ENCODE data around the gene CHAC1.
"Not testable (repeated sequence)": the region's sequence is repeated elsewhere in the genome, so short reads cannot be mapped to it uniquely, and the experiment has no call there.

Gene CHAC1

DNA sequence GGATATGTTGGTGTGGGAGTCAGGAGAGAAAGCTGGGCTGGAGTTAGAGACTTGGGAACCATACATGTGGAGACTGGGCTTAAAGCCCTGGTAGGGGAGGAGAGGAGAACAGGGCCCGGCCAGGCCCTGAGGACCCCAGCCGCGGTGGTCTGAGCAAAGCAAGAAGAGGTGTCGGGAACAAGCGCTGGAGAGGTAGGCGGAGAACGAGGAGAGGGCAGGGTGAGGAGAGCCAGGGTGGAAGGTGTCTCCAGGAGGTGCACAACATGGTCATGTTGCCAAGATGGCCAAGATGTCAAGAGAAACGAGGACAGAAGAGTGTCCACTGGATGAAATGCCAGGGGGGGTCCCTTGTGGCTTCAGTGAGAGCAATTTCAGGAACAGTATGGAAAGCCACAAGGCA is 5.5 kb downstream of the CHAC1 start:
- FAIRE-seq, result no peak

DNA sequence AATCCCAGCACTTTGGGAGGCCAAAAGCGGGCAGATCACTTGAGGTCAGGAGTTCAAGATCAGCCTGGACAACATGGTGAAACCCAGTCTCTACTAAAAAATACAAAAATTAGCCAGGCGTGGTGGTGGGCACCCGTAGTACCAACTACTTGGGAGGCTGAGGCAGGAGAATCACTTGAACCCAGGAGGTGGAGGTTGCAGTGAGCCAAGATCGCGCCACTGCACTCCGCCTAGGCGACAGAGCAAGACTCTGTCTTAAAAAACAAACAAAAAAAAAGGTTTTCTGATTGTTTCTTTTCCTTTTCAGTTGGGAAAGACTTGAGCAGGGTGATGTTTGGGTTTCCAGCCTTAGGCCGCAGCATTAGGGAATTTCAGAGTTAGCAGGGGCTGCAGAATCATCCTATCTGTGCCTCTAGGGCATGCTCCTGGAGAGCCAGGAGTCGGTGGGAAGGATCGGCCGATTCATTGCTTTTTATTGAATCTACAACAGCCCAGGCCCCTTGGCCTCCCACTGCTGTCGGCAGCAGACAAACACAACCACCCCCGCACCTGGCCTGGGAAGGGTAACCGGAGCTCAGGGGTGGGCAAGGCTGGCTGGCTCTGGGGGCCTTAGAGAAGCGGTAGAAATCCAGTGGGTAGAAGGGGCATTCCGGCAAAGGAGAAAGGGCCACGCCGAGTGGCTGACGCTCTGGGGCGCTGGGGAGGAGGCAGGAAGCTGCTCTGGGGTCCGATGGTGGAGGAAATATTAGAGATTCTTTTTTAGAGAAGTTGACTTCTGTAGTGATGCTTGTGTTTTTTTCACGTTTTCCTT is 6.3 kb downstream of the CHAC1 start:
- FAIRE-seq, result no peak

DNA sequence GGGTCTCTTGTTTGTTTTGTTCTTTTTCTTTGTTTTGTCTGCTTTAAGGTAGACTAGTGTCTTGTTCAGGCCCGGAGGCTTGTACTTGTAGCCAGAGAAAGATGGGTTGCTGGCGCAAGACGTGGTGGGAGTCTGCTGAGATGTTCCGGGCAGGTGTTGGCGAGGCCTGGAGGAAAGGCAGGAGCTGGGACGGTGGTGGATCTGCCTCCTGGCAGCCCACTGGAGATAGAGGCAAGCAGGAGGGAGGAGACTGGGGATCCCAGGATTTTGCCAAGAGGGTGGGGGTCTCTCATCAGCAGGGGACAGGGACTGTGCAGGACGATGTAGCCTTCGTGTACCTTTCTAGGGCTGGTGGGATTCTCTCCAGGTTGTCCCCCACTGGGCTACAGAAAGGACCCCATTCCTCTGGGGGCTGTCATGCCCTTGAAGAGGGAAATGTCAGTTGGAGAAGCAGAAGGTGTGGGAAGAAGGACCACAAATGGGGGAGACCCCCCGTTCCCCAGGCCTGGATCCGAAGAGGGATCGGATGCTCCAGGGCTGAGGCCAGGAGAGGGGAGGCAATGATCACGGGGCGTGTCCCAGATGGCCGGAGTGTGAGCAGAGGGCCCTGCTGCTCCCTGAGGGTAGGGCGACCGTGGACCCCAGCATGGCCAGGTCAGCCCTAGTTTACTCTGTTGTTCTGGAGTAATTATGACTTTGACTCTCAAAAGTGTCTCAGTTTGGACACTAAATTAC is 7.0 kb downstream of the CHAC1 start:
- no peak for FAIRE-seq

DNA sequence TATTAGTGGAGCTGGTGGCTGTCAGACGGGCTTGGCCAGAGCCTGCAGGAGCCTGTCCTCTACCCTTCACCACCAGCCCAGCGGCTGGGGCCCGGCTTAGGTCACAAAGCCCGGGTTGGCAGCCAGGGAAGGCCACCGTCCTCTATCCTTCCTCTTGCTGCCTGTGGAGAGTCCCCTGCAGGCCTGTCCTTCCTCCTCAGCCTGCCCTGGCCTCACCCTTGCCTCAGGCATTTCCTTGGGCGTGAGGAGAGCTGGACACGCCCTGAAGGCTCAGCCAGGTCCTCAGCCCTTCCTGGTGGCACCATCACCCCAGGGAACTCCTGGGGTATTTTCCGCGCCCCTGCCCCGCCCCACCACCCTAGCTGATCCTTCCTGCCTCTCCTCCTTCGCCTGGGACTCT is 7.7 kb downstream of the CHAC1 start:
- no peak for FAIRE-seq

DNA sequence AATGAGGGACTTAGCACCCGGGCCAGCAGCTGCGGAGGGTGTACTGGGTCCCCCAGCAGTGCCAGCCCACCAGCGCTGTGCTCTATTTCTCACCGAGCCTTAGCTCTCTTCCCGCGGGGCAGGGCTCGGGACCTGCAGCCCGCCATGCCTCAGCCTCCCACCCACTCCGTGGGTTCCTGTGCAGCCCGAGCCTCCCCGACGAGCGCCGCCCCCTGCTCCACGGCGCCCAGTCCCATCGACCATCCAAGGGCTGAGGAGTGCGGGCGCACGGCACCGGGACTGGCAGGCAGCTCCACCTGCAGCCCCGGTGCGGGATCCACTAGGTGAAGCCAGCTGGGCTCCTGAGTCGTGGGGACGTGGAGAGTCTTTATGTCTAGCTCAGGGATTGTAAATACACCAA is 8.5 kb downstream of the CHAC1 start:
- FAIRE-seq, result not testable (repeated sequence)

DNA sequence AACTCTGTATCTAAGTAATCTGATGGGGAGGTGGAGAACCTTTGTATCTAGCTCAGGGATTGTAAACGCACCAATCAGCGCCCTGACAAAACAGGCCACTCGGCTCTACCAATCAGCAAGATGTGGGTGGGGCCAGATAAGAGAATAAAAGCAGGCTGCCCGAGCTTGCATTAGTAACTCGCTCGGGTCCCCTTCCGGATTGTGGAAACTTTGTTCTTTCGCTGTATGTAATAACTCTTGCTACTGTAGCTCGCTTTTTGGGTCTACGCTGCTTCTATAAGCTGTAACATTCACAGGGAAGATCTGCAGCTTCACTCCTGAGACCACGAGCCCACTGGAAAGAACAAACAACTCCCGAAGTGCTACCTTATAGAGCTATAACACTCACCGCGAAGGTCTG is 9.0 kb downstream of the CHAC1 start:
- FAIRE-seq, result not testable (repeated sequence)

DNA sequence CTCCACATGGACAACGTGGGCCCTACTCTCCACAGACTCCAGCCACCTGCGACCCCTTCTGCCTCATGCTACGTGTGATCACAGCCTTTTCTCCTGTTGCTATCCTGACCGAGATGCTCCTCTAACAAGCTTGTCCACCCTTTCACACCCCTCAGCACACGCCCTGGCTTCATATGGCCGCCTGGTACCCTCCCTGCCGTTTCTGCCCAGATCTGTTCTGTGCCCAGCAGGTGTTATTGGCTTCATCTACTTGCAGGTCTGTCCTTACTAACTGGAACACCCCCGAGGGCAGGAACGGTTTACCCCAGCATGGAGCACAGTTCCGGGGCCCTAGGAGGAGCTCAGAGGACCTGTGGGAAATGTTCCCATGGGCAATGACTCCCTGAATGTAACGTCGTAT is 9.9 kb downstream of the CHAC1 start:
- no peak for FAIRE-seq

DNA sequence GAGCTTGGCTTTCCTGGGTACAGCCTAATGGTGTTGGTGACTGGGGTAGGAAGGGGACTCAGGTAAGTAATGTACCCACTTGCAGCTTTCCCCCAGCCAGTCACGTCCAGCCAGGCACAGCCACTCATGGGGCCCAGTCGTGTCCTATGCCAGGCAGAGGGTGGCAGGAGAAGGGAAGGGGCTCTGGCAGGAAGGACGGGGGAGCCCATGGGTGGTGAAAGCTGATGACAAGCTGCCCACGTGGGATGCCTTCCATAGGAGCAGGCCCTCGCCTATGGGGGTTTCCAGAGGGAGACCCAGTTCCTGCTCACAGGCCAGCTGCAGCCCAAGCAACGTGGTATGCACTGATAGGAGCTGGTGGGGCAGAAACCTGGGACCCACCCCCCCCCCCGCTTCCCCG is 10.7 kb downstream of the CHAC1 start:
- no peak for FAIRE-seq

DNA sequence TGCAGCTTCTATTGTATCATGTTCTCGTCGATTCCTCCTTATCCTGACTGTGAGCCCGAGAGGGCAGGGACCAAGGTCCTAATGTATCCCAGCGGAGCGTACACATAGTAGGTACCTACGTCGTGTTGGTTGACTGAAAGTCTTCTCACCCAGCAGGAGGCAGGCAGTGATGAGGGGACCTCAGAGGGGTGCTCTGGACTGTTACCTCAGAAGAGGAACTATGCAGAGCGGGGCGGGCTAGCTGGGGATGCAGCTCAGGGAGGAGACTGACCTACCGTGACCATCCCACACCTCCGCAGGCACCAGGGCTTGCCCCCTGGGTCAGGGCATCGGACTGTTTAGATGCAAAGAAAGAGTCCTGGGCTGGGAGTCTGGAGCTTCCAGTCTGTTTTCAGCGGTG is 11.4 kb downstream of the CHAC1 start:
- no peak for FAIRE-seq

DNA sequence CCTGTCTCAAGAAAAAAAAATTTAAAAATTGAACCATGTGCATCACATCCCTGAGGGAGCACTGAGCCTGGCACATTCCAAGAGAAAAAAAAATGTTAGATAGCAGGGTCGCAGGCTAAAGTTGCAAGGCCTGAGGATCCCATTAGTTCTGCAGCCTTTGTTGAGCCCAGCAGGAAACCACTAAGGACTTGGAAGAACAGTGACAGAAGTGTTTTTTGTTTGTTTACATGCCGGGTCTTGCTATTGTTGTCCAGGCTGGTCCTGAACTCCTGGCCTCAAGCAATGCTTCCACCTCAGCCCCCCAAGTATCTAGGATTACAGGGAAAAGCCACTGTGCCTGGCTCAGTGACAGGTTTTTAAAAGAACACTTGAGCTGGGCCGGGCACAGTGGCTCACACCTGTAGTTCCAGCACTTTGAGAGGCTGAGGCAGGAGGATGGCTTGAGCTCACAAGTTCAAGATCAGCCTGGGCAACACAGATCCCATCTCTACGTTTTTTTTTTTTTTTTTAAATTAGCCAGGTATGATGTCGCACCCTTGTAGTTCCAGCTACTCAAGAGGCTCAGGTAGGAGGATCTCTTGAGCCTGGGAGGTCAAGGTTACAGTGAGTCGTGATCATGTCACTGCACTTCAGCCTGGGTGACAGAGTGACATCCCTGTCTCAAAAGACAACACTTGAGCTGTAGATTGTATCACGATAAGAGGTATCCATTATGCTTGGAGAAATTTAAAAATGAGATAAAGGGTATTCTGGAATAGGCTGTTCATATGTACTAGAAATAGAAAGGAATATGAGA is 15.2 kb downstream of the CHAC1 start:
- no peak for FAIRE-seq

DNA sequence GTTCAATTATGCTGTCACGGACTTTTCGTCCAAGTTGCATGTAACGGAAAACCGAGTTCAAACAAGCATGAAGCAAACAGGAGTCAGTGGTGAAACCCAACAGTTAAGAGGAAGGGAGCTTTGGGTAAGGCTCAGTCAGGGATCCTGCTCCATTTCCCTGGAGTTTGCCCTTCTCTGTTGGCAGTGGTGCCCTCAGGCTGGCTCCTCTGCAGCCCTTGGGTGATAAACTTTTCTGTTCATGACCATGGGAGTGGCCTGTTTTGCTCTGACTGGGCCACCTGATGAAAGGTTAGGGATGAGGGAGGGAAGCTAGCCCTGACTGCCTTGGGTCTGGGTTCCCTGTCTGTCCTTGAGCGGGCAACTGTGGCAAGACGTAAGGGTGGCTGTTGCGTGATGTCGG is 16.1 kb downstream of the CHAC1 start:
- FAIRE-seq, result no peak

DNA sequence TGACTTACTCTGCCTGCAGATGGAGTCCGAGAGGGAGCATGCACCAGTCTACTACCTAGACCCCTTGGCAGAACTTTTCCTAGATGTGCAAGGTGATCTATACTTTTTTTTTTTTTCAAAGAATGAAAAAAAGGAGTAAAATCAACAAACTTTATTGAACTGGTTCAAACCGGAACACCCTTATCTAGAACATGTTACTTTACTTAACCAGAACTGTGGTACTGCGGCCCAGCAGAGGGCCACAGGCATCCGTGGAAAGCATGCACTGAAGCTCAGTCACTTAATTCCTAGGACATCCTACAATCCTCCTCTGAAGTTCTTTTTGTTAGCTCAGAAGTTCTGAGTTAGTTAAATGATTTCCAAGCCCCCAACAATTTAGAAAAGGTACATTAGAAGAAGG is 21.6 kb downstream of the CHAC1 start:
- no peak for FAIRE-seq

DNA sequence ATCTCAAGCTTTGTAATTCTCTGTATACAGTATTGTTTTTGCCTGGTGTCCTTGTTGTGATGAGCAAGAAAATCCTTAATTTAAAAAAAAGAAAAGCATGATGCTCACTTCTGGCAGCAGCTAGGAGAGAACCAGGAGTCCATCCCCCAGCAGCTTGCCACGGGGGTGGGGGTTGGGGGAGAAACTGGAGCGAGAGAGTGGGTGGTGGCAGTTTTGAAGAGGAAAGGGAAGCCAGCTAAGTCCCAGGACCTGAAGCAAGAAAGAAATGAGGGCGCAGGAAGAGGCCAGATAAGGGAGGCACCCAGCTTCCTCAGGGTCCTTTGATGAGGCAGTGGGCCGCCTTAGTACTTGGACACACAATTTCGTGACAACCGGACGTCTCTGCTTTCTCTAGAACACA is 23.5 kb downstream of the CHAC1 start:
- FAIRE-seq, result no peak

DNA sequence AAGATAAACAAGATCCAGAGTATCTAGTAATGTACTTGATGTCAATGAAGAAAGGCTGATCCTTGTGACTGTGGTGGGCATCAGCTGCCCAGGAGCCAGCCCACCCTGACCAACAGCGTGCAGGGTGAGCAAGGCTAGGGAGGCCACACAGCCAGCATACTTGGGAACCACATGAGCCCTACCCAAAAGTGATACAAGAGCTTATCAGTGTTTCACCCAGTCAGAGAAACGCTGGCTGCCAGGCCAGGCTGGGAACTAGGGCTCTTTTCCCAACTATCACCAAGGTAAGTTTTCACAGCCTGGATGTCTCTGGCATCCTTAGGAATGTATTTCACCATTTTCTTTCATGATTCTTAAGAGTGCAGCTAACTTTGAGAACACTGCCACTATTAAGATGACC is 24.9 kb downstream of the CHAC1 start:
- no peak for FAIRE-seq

DNA sequence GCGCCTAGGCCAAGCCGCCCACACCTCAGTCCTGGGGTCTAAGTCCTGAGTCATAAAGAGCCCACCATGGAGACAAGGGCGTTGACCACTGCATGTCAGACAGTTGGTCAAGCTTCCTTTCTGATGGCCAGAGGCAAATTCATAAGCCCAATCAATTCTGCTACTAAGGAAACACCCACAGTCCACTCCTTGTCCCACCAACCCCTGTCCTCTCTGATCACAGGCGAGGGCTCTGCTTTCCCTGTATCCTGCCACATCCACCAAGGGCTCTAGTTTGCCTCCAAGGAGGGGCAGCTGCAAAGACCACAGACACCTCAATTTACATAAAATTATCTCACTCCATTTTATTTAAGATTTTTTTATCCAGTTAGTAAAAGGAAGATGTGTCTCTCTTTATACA is 25.3 kb downstream of the CHAC1 start:
- no peak for FAIRE-seq

DNA sequence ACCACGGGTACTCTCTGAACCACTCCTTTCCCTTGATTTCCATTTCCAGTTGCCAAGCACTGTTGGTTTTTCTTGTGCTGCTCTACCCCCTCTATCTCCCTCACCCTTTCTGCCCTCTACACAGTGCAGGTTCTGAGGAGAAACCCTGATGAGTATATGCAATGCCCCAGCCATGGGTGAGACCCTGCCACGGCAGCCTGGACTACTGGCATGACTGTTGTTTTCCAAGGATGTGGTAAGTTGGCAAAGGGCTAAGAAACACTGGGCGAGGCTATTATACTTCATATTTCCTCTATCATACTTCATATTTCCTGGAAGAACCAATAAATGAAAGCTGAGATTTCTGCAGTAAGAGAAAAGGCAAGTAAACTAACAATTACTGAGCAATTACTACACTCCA is 27.9 kb downstream of the CHAC1 start:
- FAIRE-seq, result no peak

DNA sequence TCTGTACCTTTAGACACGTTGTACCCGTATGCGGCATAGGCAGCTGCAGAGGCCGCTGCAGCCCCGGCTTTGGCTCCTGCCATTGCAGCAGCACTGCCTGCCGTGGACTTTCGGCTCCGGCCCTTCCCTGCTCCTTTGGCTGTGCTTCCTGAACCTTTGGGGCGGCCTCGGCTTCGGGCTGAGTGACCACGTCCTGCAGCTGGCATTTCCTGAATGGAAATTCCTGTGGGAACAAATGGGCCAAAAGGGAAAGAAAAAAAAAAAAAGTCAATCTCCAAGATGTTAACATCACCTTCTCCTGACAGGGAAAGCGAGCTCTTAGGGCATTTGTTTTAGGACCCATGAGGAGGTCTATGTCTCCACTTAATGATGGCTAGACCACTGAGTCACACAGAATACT is 29.6 kb downstream of the CHAC1 start:
- FAIRE-seq, result no peak

DNA sequence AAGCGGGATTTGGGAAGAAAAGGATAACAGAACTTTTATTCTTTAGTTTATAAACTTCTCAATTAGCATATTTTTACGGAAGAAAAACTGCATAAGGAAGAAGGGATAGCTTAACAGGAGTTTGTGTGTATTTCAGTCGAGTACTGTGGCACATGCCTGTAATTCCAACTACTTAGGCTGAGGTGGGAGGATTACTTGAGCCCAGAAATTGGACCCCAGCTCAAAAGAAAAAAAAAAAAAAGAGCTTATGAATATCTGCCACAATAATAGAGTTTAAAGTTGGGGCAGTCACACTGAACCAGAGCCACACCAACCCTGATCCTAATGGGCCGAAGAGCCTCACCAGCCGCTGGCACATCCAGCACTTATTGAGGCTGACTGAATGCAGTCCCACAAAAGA is 31.1 kb downstream of the CHAC1 start:
- no peak for FAIRE-seq

DNA sequence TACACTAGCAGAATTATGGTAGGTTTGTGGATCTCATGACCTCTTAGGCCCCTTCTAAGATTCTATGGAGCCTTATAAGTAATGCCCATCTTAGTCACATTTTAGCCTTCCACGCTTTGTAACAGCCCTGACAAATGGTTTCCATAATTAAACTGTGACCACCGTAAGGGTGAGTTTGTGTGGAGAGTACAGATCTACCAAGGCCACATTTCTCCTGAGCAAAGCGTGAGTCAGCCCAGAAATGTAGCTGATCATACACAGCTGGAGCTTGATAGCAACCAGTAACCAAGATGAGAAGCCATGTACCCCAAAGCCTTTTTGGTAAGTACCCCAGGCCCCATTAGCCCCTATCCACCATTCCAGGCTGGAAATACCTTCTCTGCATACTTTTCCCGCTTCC is 31.7 kb downstream of the CHAC1 start:
- no peak for FAIRE-seq

DNA sequence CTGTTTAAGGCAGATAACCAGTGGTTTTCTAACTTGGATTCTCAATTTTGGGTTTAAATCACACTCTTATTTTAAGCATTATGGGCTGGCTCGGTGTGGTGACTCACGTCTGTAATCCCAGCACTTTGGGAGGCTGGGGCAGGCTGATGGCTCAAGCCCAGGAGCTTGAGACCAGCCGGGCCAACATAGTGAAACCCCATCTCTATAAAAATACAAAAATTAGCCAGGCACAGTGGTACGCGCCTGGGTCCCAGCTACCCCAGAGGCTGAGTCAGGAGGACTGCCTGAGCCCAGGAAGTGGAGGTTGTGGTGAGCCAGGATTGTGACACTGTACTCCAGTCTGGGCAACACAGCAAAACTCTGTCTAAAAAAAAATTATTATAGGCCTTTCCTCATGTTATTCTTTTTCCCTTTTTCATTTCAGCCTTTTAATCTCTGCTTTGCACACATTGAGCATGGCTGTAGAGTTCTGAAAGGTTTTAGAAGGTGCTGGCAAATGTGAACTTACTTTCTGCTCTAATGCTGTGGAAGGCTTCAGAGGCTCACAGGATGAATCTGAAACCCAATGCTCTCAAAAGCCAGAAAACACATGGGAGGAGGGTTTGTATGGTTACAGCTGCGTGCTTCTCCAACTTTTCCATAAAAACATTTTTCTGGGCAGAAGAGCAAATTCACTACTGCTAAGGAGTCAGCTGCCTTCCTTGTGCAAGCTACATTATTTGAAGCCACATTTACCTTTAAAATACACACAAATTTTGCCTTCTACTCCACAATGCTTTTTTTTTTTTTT is 32.5 kb downstream of the CHAC1 start:
- no peak for FAIRE-seq

DNA sequence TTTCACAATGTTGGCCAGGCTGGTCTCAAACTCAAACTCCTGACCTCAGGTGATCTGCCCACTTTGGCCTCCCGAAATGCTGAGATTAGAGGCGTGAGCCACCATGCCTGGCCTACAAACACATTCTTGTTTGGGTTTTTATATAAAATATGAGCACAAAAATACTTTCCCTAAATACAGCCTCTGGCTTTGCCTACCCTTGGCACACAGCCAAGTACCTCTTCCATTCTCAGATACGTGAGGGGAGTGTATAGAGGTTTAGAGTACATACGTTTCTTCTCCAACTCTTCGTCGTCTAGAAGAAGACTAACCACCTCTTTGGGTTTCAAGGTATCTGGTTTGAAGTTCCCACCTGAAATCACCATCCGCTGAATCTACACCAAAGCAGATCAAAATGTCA is 33.5 kb downstream of the CHAC1 start:
- no peak for FAIRE-seq

DNA sequence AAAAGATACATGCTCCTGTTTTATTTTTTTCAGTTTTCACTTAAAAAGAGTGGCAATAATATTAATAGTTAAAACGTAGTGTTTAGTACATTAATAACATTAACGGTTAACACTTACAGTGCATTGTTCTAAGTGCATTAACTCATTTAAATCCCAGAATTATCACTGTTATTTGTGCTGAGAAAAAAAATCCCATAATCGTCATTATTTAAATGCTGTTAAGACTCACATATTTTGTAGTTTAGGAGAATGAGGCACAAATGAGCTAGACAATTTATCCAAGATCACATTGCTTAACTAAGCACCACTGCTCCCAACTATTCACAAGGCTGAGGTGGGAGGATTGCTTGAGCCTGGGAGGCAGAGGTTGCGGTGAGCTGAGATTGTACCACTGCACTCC is 34.9 kb downstream of the CHAC1 start:
- no peak for FAIRE-seq

DNA sequence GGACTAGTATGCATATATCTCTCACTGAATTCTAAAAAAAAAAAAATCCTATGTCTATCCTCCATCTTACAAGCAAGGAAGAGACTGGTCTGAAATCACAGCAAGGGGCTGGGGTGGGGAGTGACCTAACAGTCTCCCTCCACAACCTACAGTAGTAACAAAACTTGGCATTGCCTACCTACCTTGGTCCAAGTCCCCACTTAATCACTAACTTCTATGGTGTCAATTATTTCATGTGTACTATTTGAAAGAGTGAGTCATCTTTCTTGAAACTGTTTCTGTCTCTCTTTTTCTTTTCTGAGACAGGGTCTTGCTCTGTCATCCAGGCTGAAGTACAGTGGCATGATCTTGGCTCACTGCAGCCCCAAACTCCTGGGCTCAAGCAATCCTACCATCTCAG is 36.8 kb downstream of the CHAC1 start:
- no peak for FAIRE-seq
